ENCODE measurements around the gene KRT2. TPM values are rescaled to one million over a fixed set of nuclear protein-coding genes. Genes with fewer than 3 reads are reported as not detected.

The KRT2 gene
- total RNA-seq, 4 donors from 2014 or later: 1.3 TPM; not detected in 3

DNA sequence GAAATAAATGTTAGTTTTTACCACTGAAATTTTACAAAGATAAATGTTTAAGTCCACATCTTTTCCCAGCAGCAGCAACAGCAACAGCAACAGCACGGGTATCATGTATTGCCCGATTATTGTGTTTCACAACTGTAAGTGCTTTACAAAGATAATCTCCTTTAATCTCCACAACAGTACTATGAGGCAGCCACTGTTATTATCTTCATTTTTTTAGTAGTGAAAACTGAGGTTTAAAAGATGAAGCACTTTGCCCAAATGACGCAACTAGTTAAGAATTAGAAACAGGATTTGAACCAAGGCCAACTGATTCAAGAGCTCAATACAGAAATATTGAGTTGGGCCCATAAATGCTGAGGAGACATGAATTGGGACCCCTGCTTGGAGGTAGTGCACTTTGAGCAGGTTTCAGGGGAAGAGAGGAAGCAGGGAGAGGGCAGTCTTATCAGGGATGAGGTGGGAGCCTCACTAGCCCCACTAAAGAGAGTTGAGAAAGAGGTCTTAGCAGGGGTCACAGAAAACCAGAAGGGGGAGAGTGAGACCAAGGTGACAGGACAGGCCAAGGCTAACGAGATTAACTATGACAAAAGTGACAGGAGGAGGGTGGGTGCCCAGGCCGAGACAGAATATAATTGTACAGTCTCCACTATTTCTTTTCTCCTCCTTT lies 15.3 kb downstream of the KRT2 start:
- 74 to 86% methylated on average over 5 of the region's 5 CpGs for WGBS, 2 donors
- Histone ChIP-seq H3K4me3 (replicated peaks in 1 of 3) (no peak overlapping the region), H3K27ac (no peak overlapping the region), H3K27me3 (no peaks in the 10 kb centered on the region), H3K9me3 (no peaks in the 10 kb centered on the region), H3K4me1 (no peaks in the 10 kb centered on the region), H3K36me3 (no peaks in the 10 kb centered on the region)
- TF ChIP-seq, protein P1, sequence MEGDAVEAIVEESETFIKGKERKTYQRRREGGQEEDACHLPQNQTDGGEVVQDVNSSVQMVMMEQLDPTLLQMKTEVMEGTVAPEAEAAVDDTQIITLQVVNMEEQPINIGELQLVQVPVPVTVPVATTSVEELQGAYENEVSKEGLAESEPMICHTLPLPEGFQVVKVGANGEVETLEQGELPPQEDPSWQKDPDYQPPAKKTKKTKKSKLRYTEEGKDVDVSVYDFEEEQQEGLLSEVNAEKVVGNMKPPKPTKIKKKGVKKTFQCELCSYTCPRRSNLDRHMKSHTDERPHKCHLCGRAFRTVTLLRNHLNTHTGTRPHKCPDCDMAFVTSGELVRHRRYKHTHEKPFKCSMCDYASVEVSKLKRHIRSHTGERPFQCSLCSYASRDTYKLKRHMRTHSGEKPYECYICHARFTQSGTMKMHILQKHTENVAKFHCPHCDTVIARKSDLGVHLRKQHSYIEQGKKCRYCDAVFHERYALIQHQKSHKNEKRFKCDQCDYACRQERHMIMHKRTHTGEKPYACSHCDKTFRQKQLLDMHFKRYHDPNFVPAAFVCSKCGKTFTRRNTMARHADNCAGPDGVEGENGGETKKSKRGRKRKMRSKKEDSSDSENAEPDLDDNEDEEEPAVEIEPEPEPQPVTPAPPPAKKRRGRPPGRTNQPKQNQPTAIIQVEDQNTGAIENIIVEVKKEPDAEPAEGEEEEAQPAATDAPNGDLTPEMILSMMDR (IDR thresholded peaks at IDR 0.05): no peak
- no peak for TF ChIP-seq POLR2A (IDR thresholded peaks at IDR 0.05)
- intact Hi-C loops (cut with DNase I): no loop called here
- no peak for DNase-seq

DNA sequence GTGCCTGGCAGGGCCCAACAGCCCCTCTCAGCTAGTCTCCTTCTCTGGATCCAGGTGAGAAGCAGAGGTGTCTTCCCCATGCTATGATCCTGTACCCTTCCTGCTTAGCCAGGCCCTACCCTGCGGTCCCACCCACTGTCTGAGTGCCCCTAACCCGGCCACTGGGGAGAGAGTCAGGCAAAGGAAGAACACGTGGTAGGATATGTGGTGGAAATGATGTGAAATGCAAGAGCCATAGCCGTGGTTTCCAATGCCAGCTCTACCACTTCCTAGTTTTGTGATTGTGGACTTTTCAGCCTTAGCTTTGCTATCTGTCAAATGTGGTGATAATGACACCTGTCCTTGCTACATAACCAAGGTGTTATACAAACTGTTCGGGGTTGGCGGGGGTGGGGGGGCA lies 15.8 kb downstream of the KRT2 start:
- TF ChIP-seq, protein P1 (IDR thresholded peaks at IDR 0.05): no peak
- TF ChIP-seq POLR2A (IDR thresholded peaks at IDR 0.05): no peak
- no peaks in the 10 kb centered on the region for H3K36me3 ChIP-seq
- intact Hi-C loops (cut with DNase I): no loop called here
- H3K27ac ChIP-seq: no peak overlapping the region
- DNase-seq: no peak
- H3K4me1 ChIP-seq: no peaks in the 10 kb centered on the region
- H3K4me3 ChIP-seq (replicated peaks in 1 of 3): no peak overlapping the region
- no peaks in the 10 kb centered on the region for H3K27me3 ChIP-seq
- no peaks in the 10 kb centered on the region for H3K9me3 ChIP-seq
- 83 to 92% methylated on average over 6 of the region's 6 CpGs for WGBS, 2 donors

DNA sequence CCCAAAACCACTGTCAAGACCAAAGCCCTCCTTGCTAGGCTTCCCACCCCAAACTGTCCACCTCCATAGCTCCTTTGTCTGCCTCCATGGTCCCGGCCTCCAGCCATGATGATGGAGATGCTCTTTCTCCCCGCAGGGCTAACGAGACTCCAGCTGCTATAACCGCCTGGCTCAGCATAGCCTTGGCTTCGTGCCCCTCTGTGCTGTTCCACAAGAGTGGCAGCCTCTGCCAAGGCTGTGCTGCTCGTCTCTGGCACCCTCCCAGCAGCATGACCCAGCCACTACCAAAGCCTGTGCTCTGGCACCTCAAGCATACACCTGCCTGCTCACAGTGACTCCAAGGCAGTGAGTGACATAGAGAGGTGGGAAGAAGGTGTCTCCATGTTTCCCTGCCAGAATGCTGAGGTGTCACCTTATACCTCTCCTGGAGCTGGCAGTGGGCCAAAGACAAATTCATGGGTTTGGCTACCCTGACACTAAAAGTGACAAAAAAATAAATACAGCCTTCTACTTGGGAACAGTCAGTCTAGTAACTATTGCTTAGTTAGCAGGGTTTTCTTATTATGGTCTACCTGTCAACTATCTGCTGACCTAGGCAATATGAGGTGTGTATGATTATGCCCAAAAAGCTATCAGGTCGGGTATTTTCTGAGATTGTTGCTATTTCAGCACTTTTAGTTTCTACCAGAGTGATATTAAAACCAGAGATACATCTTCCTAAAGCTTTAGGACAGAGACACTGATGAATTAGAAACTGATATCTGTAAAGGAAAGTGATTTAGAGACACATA lies 17.6 kb downstream of the KRT2 start:
- Histone ChIP-seq H3K4me3 (replicated peaks in 1 of 3) (no peak overlapping the region), H3K9me3 (no peaks in the 10 kb centered on the region), H3K27ac (no peak overlapping the region), H3K4me1 (no peaks in the 10 kb centered on the region), H3K36me3 (no peaks in the 10 kb centered on the region), H3K27me3 (no peaks in the 10 kb centered on the region)
- TF ChIP-seq, protein P1 (IDR thresholded peaks at IDR 0.05): no peak
- TF ChIP-seq POLR2A (IDR thresholded peaks at IDR 0.05): no peak
- peak; percentile 96 to 97 for DNase-seq
- WGBS, 2 donors: 42 to 43% methylated on average over 5 to 6 of the region's 7 CpGs
- intact Hi-C loops (cut with DNase I): no loop called here

DNA sequence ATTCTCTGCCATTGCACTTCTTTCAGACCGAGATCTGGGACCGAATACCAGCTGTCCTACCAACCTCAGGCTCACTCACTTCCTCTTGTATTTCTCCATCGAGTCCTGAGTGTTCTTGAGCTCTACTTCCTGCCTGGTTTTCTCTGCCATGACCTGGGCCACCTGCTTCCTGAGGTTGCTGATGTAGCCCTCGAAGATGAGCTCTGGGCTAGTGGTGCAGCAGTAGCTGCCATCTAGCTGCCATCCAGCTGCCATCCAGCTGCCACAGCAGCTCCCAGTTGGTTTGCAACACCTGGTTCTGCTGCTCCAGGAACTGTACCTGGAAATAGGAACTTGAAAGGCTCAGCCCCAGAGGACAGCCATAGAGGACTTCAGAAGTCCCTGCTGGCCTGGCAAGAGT lies 18.6 kb downstream of the KRT2 start:
- TF ChIP-seq POLR2A (IDR thresholded peaks at IDR 0.05): no peak
- TF ChIP-seq, protein P1 (IDR thresholded peaks at IDR 0.05): no peak
- WGBS, 2 donors: 73 to 79% methylated on average over 4 of the region's 4 CpGs
- H3K27ac ChIP-seq: no peak overlapping the region

DNA sequence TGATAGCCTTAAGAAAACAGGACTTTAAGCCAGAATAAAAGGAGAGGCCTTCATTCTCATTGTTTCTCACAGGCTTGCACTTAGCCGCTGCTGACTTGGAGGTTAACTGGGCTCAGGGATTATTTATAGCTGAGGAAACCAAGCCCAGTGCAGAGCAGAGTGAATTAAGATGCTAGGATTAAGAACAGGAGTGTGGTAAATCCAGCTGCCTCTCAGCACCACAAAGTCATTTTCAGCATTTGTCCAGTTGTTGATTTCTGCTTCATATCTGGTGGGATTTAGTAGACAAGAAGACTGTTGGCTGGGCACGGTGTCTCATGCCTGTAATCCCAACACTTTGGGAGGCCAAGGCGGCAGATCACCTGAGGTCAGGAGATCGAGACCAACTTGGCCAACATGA lies 19.4 kb downstream of the KRT2 start:
- 68 to 79% methylated on average over 4 of the region's 4 CpGs for WGBS, 2 donors
- Histone ChIP-seq H3K4me1 (no peaks in the 10 kb centered on the region), H3K9me3 (no peaks in the 10 kb centered on the region), H3K4me3 (replicated peaks in 1 of 3) (no peak overlapping the region), H3K27ac (no peak overlapping the region), H3K36me3 (no peaks in the 10 kb centered on the region), H3K27me3 (no peaks in the 10 kb centered on the region)
- DNase-seq: no peak
- no peak for TF ChIP-seq POLR2A (IDR thresholded peaks at IDR 0.05)
- TF ChIP-seq, protein P1 (IDR thresholded peaks at IDR 0.05): no peak
- intact Hi-C loops (cut with DNase I): no loop called here

More for the DNA sequence above, 18.6 kb downstream of the KRT2 start:
- Histone ChIP-seq H3K4me1 (no peaks in the 10 kb centered on the region), H3K9me3 (no peaks in the 10 kb centered on the region), H3K36me3 (no peaks in the 10 kb centered on the region), H3K4me3 (replicated peaks in 1 of 3) (no peak overlapping the region), H3K27me3 (no peaks in the 10 kb centered on the region)
- no peak for DNase-seq
- intact Hi-C loops (cut with DNase I): no loop called here

All from thyroid gland (tissue), 4 donors.